Upper lobe of right lung (tissue), 1 donor: ENCODE measurements around the gene HAPLN3. TPM values are rescaled to one million over a fixed set of nuclear protein-coding genes. Genes with fewer than 3 reads are reported as not detected.

Source experiments
- ATAC-seq: fragments of 200-7000 bp; cut with Tn5 transposase; one replicate; pipeline ENCODE4 v1.9.1; 2020; ENCODE audit warnings: mild to moderate bottlenecking, moderate library complexity
- DNase-seq: peaks from one replicate; pipeline ENCODE4 v3.0.0-alpha.2; 2020
- H3K27ac ChIP-seq: fragments of 200-600 bp; one replicate; pipeline ENCODE4 v1.8.0; 2022
- H3K27me3 ChIP-seq: fragments of 200-600 bp; one replicate; pipeline ENCODE4 v1.8.0; 2022; ENCODE audit warnings: mild to moderate bottlenecking
- H3K36me3 ChIP-seq: fragments of 200-600 bp; one replicate; pipeline ENCODE4 v1.8.0; 2022
- H3K4me1 ChIP-seq: fragments of 200-600 bp; one replicate; pipeline ENCODE4 v1.8.0; 2022
- H3K4me3 ChIP-seq: fragments of 200-600 bp; one replicate; pipeline ENCODE4 v1.8.0; 2022; ENCODE audit warnings: mild to moderate bottlenecking
- H3K9me3 ChIP-seq: fragments of 200-600 bp; one replicate; pipeline ENCODE4 v1.8.0; 2022
- CTCF ChIP-seq: fragments of 200-600 bp; IDR thresholded peaks from one replicate; pipeline ENCODE4 v1.8.0; 2022; ENCODE audit warnings: antibody characterized with exemption
- intact Hi-C: fragments of 100-400 bp; cut with DNase I; formaldehyde crosslinking; loops from one replicate; pipeline ENCODE4 v1.11.0; 2022
- total RNA-seq: library from RNA; stranded (reverse); fragmentation: NEBNext Ultra II Directional; extraction: Animal tissue kit (Norgen Biotek cat#: 25700); gene quantifications from one replicate; pipeline ENCODE4 v1.2.1, GENCODE V29; 2021
- donor health status: DM: no; HTN: yes; CAD: no; lungs with severe emphysema.

The HAPLN3 gene
- total RNA-seq, 1 donor from 2014 or later = 4.6 TPM

DNA sequence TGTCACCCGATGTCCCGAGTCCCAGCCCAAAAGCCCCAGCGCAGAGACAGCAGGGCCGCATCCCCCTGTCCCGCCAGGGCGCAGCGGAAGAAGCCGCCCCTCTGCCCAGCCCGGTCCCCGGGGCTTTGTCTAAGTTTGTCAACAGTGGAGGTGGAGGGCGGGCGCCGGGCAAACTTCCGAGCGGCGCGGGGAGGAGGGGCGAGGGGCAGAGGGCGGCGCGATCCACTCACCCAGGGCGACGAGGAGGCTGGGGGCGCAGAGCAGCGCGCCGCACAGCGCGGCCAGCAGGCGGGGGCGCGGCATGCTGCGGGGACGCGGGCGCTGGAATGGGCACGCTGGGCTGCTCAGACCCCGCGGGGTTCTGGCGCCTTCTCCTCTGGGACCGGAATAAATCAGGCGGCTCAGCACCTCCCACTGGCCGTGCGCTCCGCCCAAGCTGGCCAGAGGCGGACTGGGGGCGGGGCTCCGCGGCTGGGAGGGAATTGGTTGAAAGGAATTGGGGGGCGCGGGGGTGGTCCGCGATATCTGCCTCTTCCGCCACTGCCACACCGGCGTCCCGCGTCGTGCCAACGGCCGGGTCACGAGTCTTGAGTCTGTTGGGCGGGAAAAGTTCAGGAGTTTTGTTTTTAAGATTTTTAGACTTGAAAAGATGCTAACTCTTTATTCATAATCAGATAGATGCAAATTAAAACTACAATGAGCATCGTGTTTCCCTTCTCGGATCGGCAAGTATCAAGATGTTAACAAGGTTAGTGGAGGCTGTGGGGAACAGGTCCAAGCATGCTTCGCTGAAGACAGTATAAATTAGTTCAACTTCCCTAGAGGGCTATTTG is 17.9 kb upstream of the HAPLN3 start, which contains the start of gene MFGE8:
Gene MFGE8, minus strand, starts transcription at position 363 of the 833 bp plus-strand sequence. Its CDS starts 60 bp downstream, at position 303.
- peak within 1 kb of the TSS; percentile 81 for H3K4me3 ChIP-seq
- H3K9me3 ChIP-seq = no peaks in the 10 kb centered on the region
- intact Hi-C loops = no loop called here
- peak; percentile 10 for TF ChIP-seq CTCF
- H3K36me3 ChIP-seq = peaks cover 14% of the 10 kb centered on the region
- no peaks in the 10 kb centered on the region for H3K27me3 ChIP-seq
- peak; percentile 90 for DNase-seq
- peaks cover 12% of the 10 kb centered on the region for H3K4me1 ChIP-seq
- H3K27ac ChIP-seq = peak within 1 kb of the TSS; percentile 70
- peak; percentile 89 for ATAC-seq

GRCh38 chr15:88912500-88912921 is 17.2 kb upstream of the HAPLN3 start:
- Histone ChIP-seq H3K27ac (peak overlapping the region; percentile 70), H3K36me3 (peaks cover 16% of the 10 kb centered on the region), H3K4me1 (peaks cover 12% of the 10 kb centered on the region), H3K27me3 (no peaks in the 10 kb centered on the region), H3K4me3 (peak overlapping the region; percentile 81), H3K9me3 (no peaks in the 10 kb centered on the region)
- ATAC-seq (no peak), DNase-seq (no peak)
- TF ChIP-seq CTCF = no peak
- intact Hi-C loops = no loop called here

GRCh38 chr15:88911766-88912118 is 16.4 kb upstream of the HAPLN3 start:
- ATAC-seq (peak; percentile 25), DNase-seq (no peak)
- Histone ChIP-seq H3K9me3 (no peaks in the 10 kb centered on the region), H3K36me3 (peaks cover 16% of the 10 kb centered on the region), H3K4me3 (peak overlapping the region; percentile 81), H3K27me3 (no peaks in the 10 kb centered on the region), H3K4me1 (peaks cover 12% of the 10 kb centered on the region), H3K27ac (peak overlapping the region; percentile 70)
- TF ChIP-seq CTCF = no peak
- intact Hi-C loops = no loop called here

DNA sequence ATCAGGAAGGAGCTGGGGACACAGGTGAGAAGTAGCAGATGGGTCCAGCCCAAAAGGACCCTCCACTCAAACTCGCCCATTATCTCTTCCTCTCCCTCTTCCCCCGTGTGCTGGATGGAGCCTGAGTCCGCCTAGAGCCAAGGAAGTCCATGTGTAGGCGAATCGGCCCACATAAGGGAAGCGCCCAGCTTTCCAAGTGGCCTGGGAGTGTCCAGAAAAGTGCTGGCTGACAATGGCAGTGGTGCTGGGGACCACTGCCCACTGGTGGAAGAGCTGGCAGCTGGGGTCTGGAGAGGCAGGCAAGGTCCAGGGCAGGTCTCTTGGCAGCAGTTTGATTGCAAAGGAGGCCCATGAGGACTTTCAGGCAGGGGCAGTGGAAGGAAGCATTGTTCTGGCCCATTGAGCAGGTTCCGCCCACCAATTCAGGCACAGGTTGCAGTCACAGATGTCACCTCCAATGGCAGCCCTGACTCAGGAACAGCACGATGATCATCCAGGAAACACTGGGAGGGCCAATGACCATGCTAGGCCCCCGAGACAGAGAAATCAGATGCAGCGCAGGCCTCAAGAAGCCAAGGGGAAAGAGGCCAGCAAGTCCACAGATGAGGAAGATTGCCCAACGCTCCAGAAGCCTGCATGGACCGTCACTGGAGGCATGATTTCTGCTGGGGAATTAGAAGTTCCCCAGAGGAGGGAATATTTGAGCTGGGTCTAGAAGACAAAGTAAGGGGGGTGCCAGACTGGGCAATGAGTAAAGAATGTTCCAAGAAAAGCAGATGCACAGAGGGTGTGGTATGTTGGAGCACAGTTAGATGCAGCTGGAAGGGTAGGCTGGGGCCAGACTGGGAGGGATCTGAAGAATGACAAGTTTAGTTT is 14.8 kb upstream of the HAPLN3 start:
- DNase-seq (peak; percentile 42), ATAC-seq (no peak)
- Histone ChIP-seq H3K4me3 (no peak overlapping the region), H3K36me3 (peaks cover 29% of the 10 kb centered on the region), H3K4me1 (peaks cover 12% of the 10 kb centered on the region), H3K9me3 (no peaks in the 10 kb centered on the region), H3K27me3 (no peaks in the 10 kb centered on the region), H3K27ac (no peak overlapping the region)
- TF ChIP-seq CTCF = no peak
- intact Hi-C loops = loop anchor here (10.0 kb wide), 1 partner anchor 105 kb away; no protein-coding TSS in a partner anchor

DNA sequence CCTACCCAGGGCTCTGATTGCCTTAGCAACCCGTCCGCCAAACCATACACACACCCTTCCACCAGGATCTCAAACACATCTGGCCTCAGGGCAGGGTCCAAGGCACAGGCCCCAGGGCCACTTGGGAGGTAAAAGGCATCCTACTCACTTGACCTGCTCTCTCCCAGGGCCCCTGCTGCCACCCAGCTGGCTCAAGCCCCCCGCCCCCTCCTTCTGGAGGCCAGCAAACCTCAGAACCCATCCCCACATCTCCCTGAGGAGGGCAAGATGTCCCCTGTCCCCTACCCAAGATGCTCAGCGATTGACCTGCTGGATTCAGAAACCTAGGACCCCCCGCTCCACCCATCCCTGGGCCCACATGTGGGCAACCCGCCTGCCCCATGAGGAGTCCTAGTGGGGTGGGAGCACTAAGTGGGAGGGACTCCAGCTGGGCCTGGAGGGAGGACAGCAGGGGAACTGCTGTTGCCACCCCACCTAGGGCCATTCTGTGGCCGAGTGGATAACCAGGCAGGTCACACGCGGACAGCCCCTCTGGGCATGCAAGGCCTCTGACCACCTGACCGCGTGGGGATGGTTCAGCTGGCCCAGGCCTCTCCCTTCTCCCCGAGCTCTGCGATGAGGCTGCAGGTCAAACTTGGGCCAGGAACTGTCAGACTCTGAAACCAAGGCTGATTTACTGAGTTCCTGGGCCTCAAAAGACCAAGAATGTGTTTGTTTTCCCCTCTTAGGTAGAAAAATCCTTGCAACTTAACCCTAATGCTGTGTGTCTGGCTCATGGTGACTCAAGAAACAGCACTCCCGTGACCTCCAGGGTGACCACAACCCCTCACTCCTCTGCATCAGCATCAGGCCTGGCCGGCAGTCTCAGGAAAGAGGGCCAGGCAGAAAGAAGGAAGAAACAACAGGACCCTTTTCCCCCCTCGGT is 13.6 kb upstream of the HAPLN3 start:
- intact Hi-C loops = loop anchor here (10.0 kb wide), 1 partner anchor 106 kb away; no protein-coding TSS in a partner anchor
- peaks cover 29% of the 10 kb centered on the region for H3K36me3 ChIP-seq

More for the DNA sequence above, 13.6 kb upstream of the HAPLN3 start:
- Histone ChIP-seq H3K27me3 (no peaks in the 10 kb centered on the region), H3K4me3 (no peak overlapping the region), H3K4me1 (peaks cover 21% of the 10 kb centered on the region), H3K27ac (no peak overlapping the region), H3K9me3 (no peaks in the 10 kb centered on the region)
- ATAC-seq = no peak
- peak; percentile 59 for DNase-seq
- no peak for TF ChIP-seq CTCF
